Endothelial cell of umbilical vein (primary cell): ENCODE data around the gene IPO5. TPM values are rescaled to one million over a fixed set of nuclear protein-coding genes. Genes with fewer than 3 reads are reported as not detected.

ENCODE experiments used
- BruUV-seq: library from RNA; stranded (reverse); fragments of 400-500 nt; replicated peaks from 2 replicates; lab custom pipeline; 2021; lab: Mats Ljungman, UMichigan
- CTCF ChIA-PET: fragments of 300-600, 350-600 bp; sonication (Branson Sonifier 250); formaldehyde crosslinking; loops from one replicate; lab custom pipeline; 2021; ENCODE audit warnings: antibody characterized with exemption, inconsistent platforms; lab: Charles Lee
- POLR2A ChIA-PET: fragments of 300-600, 350-600 bp; sonication (Branson Sonifier 250); formaldehyde crosslinking; loops from one replicate; lab custom pipeline; 2021; ENCODE audit warnings: antibody characterized with exemption, inconsistent platforms; lab: Charles Lee
- DNase-seq: peaks from one replicate; pipeline ENCODE4 v3.0.0-alpha.2; 2011; ENCODE audit warnings: low read depth, low spot score
- FAIRE-seq: peaks from 2 replicates; lab custom pipeline; 2011; peaks lifted over from hg19 to GRCh38; lab: Jason Lieb, UNC
- H2AFZ ChIP-seq: 2 replicates; pipeline ENCODE4 v1.6.0; 2012; ENCODE audit warnings: low read depth, low read length, control low read depth, inconsistent platforms
- H3K27ac ChIP-seq: 2 replicates; pipeline ENCODE4 v1.5.1; 2011; ENCODE audit warnings: low read depth, mild to moderate bottlenecking, control low read depth, low read length, moderate library complexity; ENCODE audit not compliant: insufficient read depth
- H3K27me3 ChIP-seq, 2 experiments: 2 replicates each; pipeline versions ENCODE4 v1.6.0 to v1.6.1; 2011; ENCODE audit warnings: low read length in 2 of 2, mixed read lengths in 1 of 2; ENCODE audit not compliant: control insufficient read depth in 2 of 2, insufficient read depth in 2 of 2
- H3K36me3 ChIP-seq, 2 experiments: 2 replicates in 1 of 2; 3 replicates in 1 of 2; pipeline ENCODE4 v1.5.1; 2011; ENCODE audit warnings: low read length in 2 of 2, mild to moderate bottlenecking in 1 of 2, moderate library complexity in 1 of 2; ENCODE audit not compliant: control insufficient read depth in 2 of 2, insufficient read depth in 2 of 2; ENCODE audit errors: extremely low read depth in 1 of 2
- H3K4me1 ChIP-seq: 3 replicates; pipeline ENCODE4 v1.5.1; 2011; ENCODE audit warnings: mild to moderate bottlenecking, low read length; ENCODE audit not compliant: control insufficient read depth, insufficient read depth; ENCODE audit errors: extremely low read depth
- H3K4me2 ChIP-seq: 2 replicates; pipeline ENCODE4 v1.6.1; 2011; ENCODE audit warnings: low read length, control low read depth, mixed read lengths; ENCODE audit not compliant: insufficient read depth
- H3K4me3 ChIP-seq, 3 experiments: fragments of 200-600 bp in 1 of 3; sonication (generic), shearing (Covaris generic) in 1 of 3; replicated peaks in 1 of 3; 2 replicates each; pipeline ENCODE4 v1.5.1; 2011 to 2016; ENCODE audit warnings: control low read depth in 3 of 3, low read length in 3 of 3, mild to moderate bottlenecking in 2 of 3, inconsistent platforms in 1 of 3, low read depth in 1 of 3, moderate library complexity in 1 of 3; ENCODE audit not compliant: insufficient read depth in 1 of 3
- H3K79me2 ChIP-seq: 2 replicates; pipeline ENCODE4 v1.6.0; 2012; ENCODE audit warnings: low read length, inconsistent platforms; ENCODE audit not compliant: control insufficient read depth, insufficient read depth
- H3K9ac ChIP-seq: replicated peaks from 2 replicates; pipeline ENCODE3; 2011; ENCODE audit warnings: low read length, control low read depth; ENCODE audit not compliant: insufficient read depth; ENCODE audit errors: extremely low read depth
- H3K9me1 ChIP-seq: replicated peaks from 3 replicates; pipeline ENCODE4 v1.6.0; 2011; ENCODE audit warnings: mild to moderate bottlenecking, low read length; ENCODE audit not compliant: control insufficient read depth, insufficient read depth; ENCODE audit errors: extremely low read depth
- H3K9me3 ChIP-seq: replicated peaks from 2 replicates; pipeline ENCODE4 v1.5.1; 2012; ENCODE audit warnings: low read length, inconsistent platforms; ENCODE audit not compliant: control insufficient read depth, insufficient read depth
- H4K20me1 ChIP-seq: replicated peaks from 2 replicates; pipeline ENCODE3; 2011; ENCODE audit warnings: mild to moderate bottlenecking, low read length; ENCODE audit not compliant: control insufficient read depth, insufficient read depth; ENCODE audit errors: extremely low read depth
- CTCF ChIP-seq, 2 donors: IDR thresholded peaks; 1 replicate in 1 of 2; 2 replicates in 1 of 2; pipeline ENCODE4 v1.5.1; 2011; ENCODE audit warnings: low read length in 2 of 2, mild to moderate bottlenecking in 2 of 2, moderate library complexity in 2 of 2, control low read depth in 1 of 2, inconsistent platforms in 1 of 2, low read depth in 1 of 2; ENCODE audit not compliant: insufficient read depth in 1 of 2; ENCODE audit errors: extremely low read depth in 1 of 2
- EZH2 ChIP-seq: IDR thresholded peaks from 2 replicates; pipeline ENCODE4 v1.6.1; 2012; ENCODE audit warnings: borderline replicate concordance, low read depth, mild to moderate bottlenecking, moderate library complexity, low read length, inconsistent platforms; ENCODE audit not compliant: severe bottlenecking
- FOS ChIP-seq: IDR thresholded peaks from 2 replicates; pipeline ENCODE4 v1.6.1; 2011; ENCODE audit warnings: mild to moderate bottlenecking, low read length, moderate library complexity, borderline replicate concordance; ENCODE audit not compliant: insufficient read depth
- GATA2 ChIP-seq: IDR thresholded peaks from 2 replicates; pipeline ENCODE4 v1.7.0; 2011; ENCODE audit warnings: low read depth, mild to moderate bottlenecking, moderate library complexity, mixed read lengths, low read length; ENCODE audit not compliant: insufficient read length, insufficient read depth
- JUN ChIP-seq: IDR thresholded peaks from 2 replicates; pipeline ENCODE4 v1.6.1; 2011; ENCODE audit warnings: borderline replicate concordance, low read depth; ENCODE audit not compliant: insufficient read length, insufficient read depth
- MAX ChIP-seq: IDR thresholded peaks from 2 replicates; pipeline ENCODE4 v1.6.1; 2011; ENCODE audit not compliant: insufficient read depth, insufficient read length
- MYC ChIP-seq: IDR thresholded peaks from one replicate; pipeline ENCODE4 v1.6.1; 2011; ENCODE audit warnings: mild to moderate bottlenecking, low read depth, low read length
- POLR2A ChIP-seq: IDR thresholded peaks from 2 replicates; pipeline ENCODE4 v1.6.1; 2012; ENCODE audit warnings: low read depth, mild to moderate bottlenecking, control low read depth, low read length
- POLR2AphosphoS5 ChIP-seq: IDR thresholded peaks from 2 replicates; pipeline ENCODE4 v1.6.1; 2012; ENCODE audit warnings: low read depth, mild to moderate bottlenecking, control low read depth, low read length, moderate library complexity; ENCODE audit not compliant: insufficient read depth
- dilution Hi-C: fragments of 300-500 bp; cut with MboI; formaldehyde crosslinking; loops from one replicate; pipeline ENCODE4 v1.15.0; 2019; ENCODE audit warnings: low sequenced_read_pairs; ENCODE audit not compliant: extremely low pct_ligation_motif_present
- intact Hi-C: fragments of 100-400 bp; cut with micrococcal nuclease; formaldehyde crosslinking; loops from one replicate; pipeline ENCODE4 v1.10.0; 2022
- polyA plus RNA-seq, 4 experiments: library from polyadenylated mRNA; depleted of rRNA in 3 of 4; stranded (reverse) in 3 of 4; unstranded in 1 of 4; fragments of >200 nt; gene quantifications; 2 replicates each; pipeline versions ENCODE4 v1.2.1 to v1.2.3, GENCODE V29; 2011 to 2012; ENCODE audit warnings: missing spikeins in 1 of 4
- total RNA-seq: library from RNA; stranded (reverse); gene quantifications from 2 replicates; pipeline ENCODE4 v1.2.3, GENCODE V29; 2021

Gene IPO5
- total and polyA plus RNA-seq, 2 donors (not counting 3 experiments of a cell fraction or from before 2014, with no cell fraction given) = 50.4 to 183 TPM

DNA sequence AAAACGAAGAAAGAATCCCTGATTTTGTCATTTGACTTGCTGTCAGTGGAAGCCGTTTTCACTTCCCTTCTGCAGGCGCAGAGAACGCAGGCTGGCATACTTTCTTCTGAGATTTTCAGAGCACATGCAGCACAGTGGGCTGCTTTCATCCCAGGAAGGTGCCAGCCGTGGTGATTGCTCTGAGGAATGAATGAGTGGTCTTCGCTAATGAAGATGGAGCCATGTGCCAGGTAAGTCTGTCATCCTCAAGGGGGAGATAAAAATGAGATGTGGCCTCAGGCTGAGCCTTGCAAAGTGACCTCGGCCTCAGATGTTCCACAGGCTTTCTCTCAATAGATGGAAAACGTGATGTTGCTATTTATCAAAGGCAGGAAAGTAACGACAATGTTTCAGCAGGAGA lies 94.8 kb downstream of the IPO5 start:
- Histone ChIP-seq H3K79me2 (no peaks in the 10 kb centered on the region), H3K9ac (no peak overlapping the region), H3K4me1 (no peaks in the 10 kb centered on the region), H3K9me1 (no peaks in the 10 kb centered on the region), H3K27ac (no peak overlapping the region), H3K9me3 (no peaks in the 10 kb centered on the region), H3K27me3 (peaks cover 0 to 4% of the 10 kb centered on the region in 2 experiments), H3K4me2 (no peak overlapping the region), H3K36me3 (no peaks in the 10 kb centered on the region), H2AFZ (no peak overlapping the region), H3K4me3 (no peak overlapping the region), H4K20me1 (no peaks in the 10 kb centered on the region)
- no peak for TF ChIP-seq FOS
- TF ChIP-seq MYC = no peak
- TF ChIP-seq CTCF (IDR thresholded peaks at IDR 0.05; ENCODE audit: extremely low read depth in 1 of 2, insufficient read depth in 1 of 2, low read depth in 1 of 2, low read length in 2 of 2) = no peak
- TF ChIP-seq POLR2A = no peak
- TF ChIP-seq EZH2 = no peak
- no peak for TF ChIP-seq JUN
- TF ChIP-seq POLR2AphosphoS5 = no peak
- TF ChIP-seq GATA2 = no peak
- no peak for TF ChIP-seq MAX
- intact Hi-C loops = no loop called here
- DNase-seq (no peak), FAIRE-seq (no peak)
- POLR2A ChIA-PET = no interaction called here
- CTCF ChIA-PET = no interaction called here
- dilution Hi-C loops = no loop called here
- BruUV-seq = no TSS peak
